IPS-18a (cell line): Measurements from ENCODE around the gene PDE4D.

Experiments
- H3K27ac ChIP-seq: one replicate; pipeline ENCODE4 v1.5.1; 2013; ENCODE audit warnings: low read length
- H3K27me3 ChIP-seq: one replicate; pipeline ENCODE4 v1.6.1; 2013; ENCODE audit warnings: mild to moderate bottlenecking, low read length; ENCODE audit not compliant: control insufficient read depth, insufficient read depth
- H3K36me3 ChIP-seq: one replicate; pipeline ENCODE4 v1.6.1; 2013; ENCODE audit warnings: low read depth, low read length; ENCODE audit not compliant: control insufficient read depth
- H3K4me1 ChIP-seq: one replicate; pipeline ENCODE4 v1.6.1; 2013; ENCODE audit warnings: low read depth, low read length; ENCODE audit not compliant: control insufficient read depth
- H3K4me3 ChIP-seq: one replicate; pipeline ENCODE4 v1.5.1; 2013; ENCODE audit warnings: low read length
- H3K9ac ChIP-seq: one replicate; pipeline ENCODE4 v1.6.1; 2013; ENCODE audit warnings: mild to moderate bottlenecking, low read length, moderate library complexity
- H3K9me3 ChIP-seq: one replicate; pipeline ENCODE4 v1.6.1; 2013; ENCODE audit warnings: low read depth, low read length; ENCODE audit not compliant: control insufficient read depth

PDE4D gene

GRCh38 chr5:59184769-59185168, 708.8 kb downstream of the PDE4D start:
- Histone ChIP-seq H3K9ac (no peak overlapping the region), H3K9me3 (no peaks in the 10 kb centered on the region), H3K27me3 (no peaks in the 10 kb centered on the region), H3K27ac (no peak overlapping the region), H3K36me3 (no peaks in the 10 kb centered on the region), H3K4me1 (peaks cover 23% of the 10 kb centered on the region), H3K4me3 (no peak overlapping the region)

GRCh38 chr5:59182760-59183159, 710.8 kb downstream of the PDE4D start:
- Histone ChIP-seq H3K4me1 (peaks cover 16% of the 10 kb centered on the region), H3K9me3 (no peaks in the 10 kb centered on the region), H3K9ac (no peak overlapping the region), H3K27ac (no peak overlapping the region), H3K27me3 (no peaks in the 10 kb centered on the region), H3K4me3 (no peak overlapping the region), H3K36me3 (no peaks in the 10 kb centered on the region)

- Histone ChIP-seq H3K36me3 (no peaks in the 10 kb centered on the region), H3K4me3 (no peak overlapping the region), H3K9me3 (no peaks in the 10 kb centered on the region), H3K27me3 (no peaks in the 10 kb centered on the region), H3K4me1 (peaks cover 16% of the 10 kb centered on the region), H3K9ac (no peak overlapping the region), H3K27ac (no peak overlapping the region)
Observed at GRCh38 chr5:59180515-59180914, 713.0 kb downstream of the PDE4D start.

- H3K9ac ChIP-seq: no peak overlapping the region
- H3K9me3 ChIP-seq: no peaks in the 10 kb centered on the region
- no peak overlapping the region for H3K27ac ChIP-seq
Observed at GRCh38 chr5:59179704-59180103, 713.8 kb downstream of the PDE4D start.

GRCh38 chr5:59178482-59178881, 715.0 kb downstream of the PDE4D start:
- peaks cover 12% of the 10 kb centered on the region for H3K4me1 ChIP-seq
- no peak overlapping the region for H3K27ac ChIP-seq
- H3K27me3 ChIP-seq: no peaks in the 10 kb centered on the region
- H3K4me3 ChIP-seq: no peak overlapping the region
- no peaks in the 10 kb centered on the region for H3K9me3 ChIP-seq
- H3K36me3 ChIP-seq: no peaks in the 10 kb centered on the region
- H3K9ac ChIP-seq: no peak overlapping the region

More at GRCh38 chr5:59179704-59180103, 713.8 kb downstream of the PDE4D start:
- Histone ChIP-seq H3K4me3 (no peak overlapping the region), H3K36me3 (no peaks in the 10 kb centered on the region), H3K4me1 (peaks cover 16% of the 10 kb centered on the region), H3K27me3 (no peaks in the 10 kb centered on the region)

- Histone ChIP-seq H3K9ac (no peak overlapping the region), H3K27me3 (no peaks in the 10 kb centered on the region), H3K4me3 (no peak overlapping the region), H3K4me1 (peaks cover 8% of the 10 kb centered on the region), H3K36me3 (no peaks in the 10 kb centered on the region), H3K27ac (no peak overlapping the region), H3K9me3 (no peaks in the 10 kb centered on the region)
Observed at GRCh38 chr5:59178071-59178470, 715.5 kb downstream of the PDE4D start.

GRCh38 chr5:59177644-59178043, 715.9 kb downstream of the PDE4D start:
- Histone ChIP-seq H3K4me3 (no peak overlapping the region), H3K9me3 (no peaks in the 10 kb centered on the region), H3K9ac (no peak overlapping the region), H3K27me3 (no peaks in the 10 kb centered on the region), H3K4me1 (peaks cover 3% of the 10 kb centered on the region), H3K36me3 (no peaks in the 10 kb centered on the region), H3K27ac (no peak overlapping the region)

- H3K4me3 ChIP-seq: no peak overlapping the region
- H3K9me3 ChIP-seq: no peaks in the 10 kb centered on the region
- H3K9ac ChIP-seq: no peak overlapping the region
- no peaks in the 10 kb centered on the region for H3K27me3 ChIP-seq
- no peaks in the 10 kb centered on the region for H3K4me1 ChIP-seq
- H3K27ac ChIP-seq: no peak overlapping the region
- H3K36me3 ChIP-seq: no peaks in the 10 kb centered on the region
Observed at GRCh38 chr5:59174248-59174844, 719.2 kb downstream of the PDE4D start.

GRCh38 chr5:59173578-59173977, 719.9 kb downstream of the PDE4D start:
- Histone ChIP-seq H3K27ac (no peak overlapping the region), H3K4me1 (no peaks in the 10 kb centered on the region), H3K9ac (no peak overlapping the region), H3K36me3 (no peaks in the 10 kb centered on the region), H3K4me3 (no peak overlapping the region), H3K9me3 (no peaks in the 10 kb centered on the region), H3K27me3 (no peaks in the 10 kb centered on the region)

GRCh38 chr5:59171131-59171530, 722.4 kb downstream of the PDE4D start:
- Histone ChIP-seq H3K4me1 (no peaks in the 10 kb centered on the region), H3K4me3 (no peak overlapping the region), H3K36me3 (no peaks in the 10 kb centered on the region), H3K9ac (no peak overlapping the region), H3K27me3 (no peaks in the 10 kb centered on the region), H3K27ac (no peak overlapping the region), H3K9me3 (no peaks in the 10 kb centered on the region)

GRCh38 chr5:59169768-59170150, 723.8 kb downstream of the PDE4D start:
- H3K4me3 ChIP-seq: no peak overlapping the region
- no peak overlapping the region for H3K27ac ChIP-seq
- no peaks in the 10 kb centered on the region for H3K27me3 ChIP-seq
- no peak overlapping the region for H3K9ac ChIP-seq
- no peaks in the 10 kb centered on the region for H3K9me3 ChIP-seq
- H3K4me1 ChIP-seq: no peaks in the 10 kb centered on the region
- no peaks in the 10 kb centered on the region for H3K36me3 ChIP-seq

GRCh38 chr5:59169081-59169767, 724.3 kb downstream of the PDE4D start:
- H3K9ac ChIP-seq: no peak overlapping the region
- no peaks in the 10 kb centered on the region for H3K9me3 ChIP-seq
- no peak overlapping the region for H3K4me3 ChIP-seq
- H3K36me3 ChIP-seq: no peaks in the 10 kb centered on the region
- H3K27ac ChIP-seq: no peak overlapping the region
- H3K4me1 ChIP-seq: no peaks in the 10 kb centered on the region
- no peaks in the 10 kb centered on the region for H3K27me3 ChIP-seq
